HCT116 (cell line): ENCODE measurements around the gene ACOXL. TPM values are rescaled to one million over a fixed set of nuclear protein-coding genes. Genes with fewer than 3 reads are reported as not detected.

Experiments
- ATAC-seq: fragments of 200-7000 bp; cut with Tn5 transposase; 2 replicates; pipeline ENCODE4 v1.9.1; 2020; ENCODE audit warnings: mild to moderate bottlenecking, moderate library complexity
- BruUV-seq: library from RNA; stranded (reverse); fragments of 400-500 nt; replicated peaks from 2 replicates; lab custom pipeline; 2021; lab: Mats Ljungman, UMichigan
- CTCF ChIA-PET: fragments of 300-600 bp; sonication (Branson Sonifier 250); formaldehyde crosslinking; loops from one replicate; lab custom pipeline; 2021; ENCODE audit warnings: antibody characterized with exemption; lab: Charles Lee
- POLR2A ChIA-PET: fragments of 300-600, 350-600 bp; sonication (Branson Sonifier 250); formaldehyde crosslinking; loops from one replicate; lab custom pipeline; 2021; ENCODE audit warnings: antibody characterized with exemption; lab: Charles Lee
- RAD21 ChIA-PET, 2 experiments: fragments of 300-600 bp; sonication (Branson Sonifier 250); formaldehyde crosslinking; loops; one replicate each; lab custom pipeline; 2023; ENCODE audit warnings: low total read pairs in 2 of 2; ENCODE audit not compliant: uncharacterized antibody in 2 of 2, unreplicated experiment in 2 of 2, low non-redundant PET in 1 of 2; lab: Charles Lee
- DNase-seq: peaks from one replicate; pipeline ENCODE4 v3.0.0-alpha.2; 2010; ENCODE audit warnings: low read depth, low spot score
- H2AFZ ChIP-seq: fragments of 200-600 bp; shearing (Covaris generic), sonication (generic); 2 replicates; pipeline ENCODE4 v1.6.1; 2017; ENCODE audit warnings: low read depth, mixed run types, mixed read lengths, antibody characterized with exemption, low read length; ENCODE audit not compliant: poor library complexity, severe bottlenecking
- H3K27ac ChIP-seq: 2 replicates; pipeline ENCODE4 v1.5.1; 2012; ENCODE audit warnings: low read depth, low read length
- H3K27me3 ChIP-seq: fragments of 200-600 bp; sonication (generic); 2 replicates; pipeline ENCODE4 v1.6.1; 2016; ENCODE audit warnings: mixed run types, low read length, mixed read lengths; ENCODE audit not compliant: insufficient read depth
- H3K36me3 ChIP-seq, 2 experiments: fragments of 200-500 bp in 1 of 2; fragments of 200-600 bp in 1 of 2; sonication (Bioruptor generic) in 1 of 2; sonication (generic) in 1 of 2; 2 replicates each; pipeline versions ENCODE4 v1.5.1 to v1.6.1; 2014 to 2016; ENCODE audit warnings: low read length in 2 of 2, inconsistent platforms in 1 of 2, mixed read lengths in 1 of 2, mixed run types in 1 of 2; ENCODE audit not compliant: insufficient read depth in 2 of 2, control insufficient read depth in 1 of 2
- H3K4me1 ChIP-seq, 2 experiments: fragments of 200-600 bp in 1 of 2; sonication (generic) in 1 of 2; 2 replicates each; pipeline versions ENCODE4 v1.5.1 to v1.6.1; 2012 to 2017; ENCODE audit warnings: low read length in 2 of 2, inconsistent platforms in 1 of 2, mild to moderate bottlenecking in 1 of 2, mixed read lengths in 1 of 2, mixed run types in 1 of 2, moderate library complexity in 1 of 2; ENCODE audit not compliant: insufficient read depth in 2 of 2, control insufficient read depth in 1 of 2
- H3K4me2 ChIP-seq: fragments of 200-600 bp; sonication (generic); 2 replicates; pipeline ENCODE4 v1.6.1; 2017; ENCODE audit warnings: mixed run types, low read length, mixed read lengths
- H3K4me3 ChIP-seq, 2 experiments: fragments of 200-600 bp in 1 of 2; sonication (generic) in 1 of 2; replicated peaks in 1 of 2; 2 replicates each; pipeline ENCODE4 v1.5.1; 2011 to 2016; ENCODE audit warnings: low read length in 2 of 2, control low read depth in 1 of 2, low read depth in 1 of 2, mild to moderate bottlenecking in 1 of 2, mixed read lengths in 1 of 2, mixed run types in 1 of 2
- H3K79me2 ChIP-seq: fragments of 200-600 bp; sonication (generic); 2 replicates; pipeline ENCODE4 v1.6.1; 2017; ENCODE audit warnings: mild to moderate bottlenecking, mixed run types, low read length, moderate library complexity, mixed read lengths; ENCODE audit not compliant: insufficient read depth
- H3K9ac ChIP-seq: fragments of 200-600 bp; sonication (generic); 2 replicates; pipeline ENCODE4 v1.6.1; 2016; ENCODE audit warnings: low read length, mixed read lengths
- H3K9me2 ChIP-seq: fragments of 200-600 bp; sonication (generic), shearing (Covaris generic); 2 replicates; pipeline ENCODE4 v1.6.1; 2017; ENCODE audit warnings: mixed run types, mild to moderate bottlenecking, moderate library complexity; ENCODE audit not compliant: insufficient read depth
- H3K9me3 ChIP-seq, 2 experiments: fragments of 200-500 bp in 1 of 2; fragments of 200-600 bp in 1 of 2; sonication (Bioruptor generic) in 1 of 2; sonication (generic) in 1 of 2; 2 replicates each; pipeline ENCODE4 v1.6.1; 2014 to 2017; ENCODE audit warnings: low read length in 2 of 2, mixed read lengths in 2 of 2, inconsistent platforms in 1 of 2, low read depth in 1 of 2, mild to moderate bottlenecking in 1 of 2, mixed run types in 1 of 2, moderate library complexity in 1 of 2; ENCODE audit not compliant: control insufficient read depth in 1 of 2, insufficient read depth in 1 of 2
- H4K20me1 ChIP-seq: fragments of 200-600 bp; sonication (generic), shearing (Covaris generic); 2 replicates; pipeline ENCODE4 v1.6.1; 2017; ENCODE audit warnings: mixed run types, mild to moderate bottlenecking, moderate library complexity; ENCODE audit not compliant: insufficient read depth
- CBX3 ChIP-seq: IDR thresholded peaks from 2 replicates; pipeline ENCODE4 v1.6.1; 2012; ENCODE audit warnings: low read depth
- CEBPB ChIP-seq: IDR thresholded peaks from 2 replicates; pipeline ENCODE4 v1.6.1; 2012; ENCODE audit warnings: low read depth
- CTCF ChIP-seq, 3 experiments: fragments of 200-600 bp in 1 of 3; sonication (generic) in 1 of 3; IDR thresholded peaks in 2 of 3; conservative IDR thresholded peaks in 1 of 3; 2 replicates each; pipeline ENCODE4 v1.5.1; 2012 to 2017; ENCODE audit warnings: low read depth in 2 of 3, low read length in 2 of 3, antibody characterized with exemption in 1 of 3, borderline replicate concordance in 1 of 3, control low read depth in 1 of 3, mild to moderate bottlenecking in 1 of 3, mixed read lengths in 1 of 3, mixed run types in 1 of 3, moderate library complexity in 1 of 3; ENCODE audit not compliant: insufficient read depth in 1 of 3
- ELF1 ChIP-seq: IDR thresholded peaks from 2 replicates; pipeline ENCODE4 v1.6.1; 2012; ENCODE audit warnings: low read depth, borderline replicate concordance
- EZH2 ChIP-seq: fragments of 200-600 bp; sonication (generic); IDR thresholded peaks from 2 replicates; pipeline ENCODE4 v1.6.1; 2017; ENCODE audit warnings: antibody characterized with exemption, mixed run types
- EZH2phosphoT487 ChIP-seq: fragments of 200-600 bp; IDR thresholded peaks from 2 replicates; pipeline ENCODE4 v1.6.1; 2018; ENCODE audit warnings: antibody characterized with exemption, borderline replicate concordance
- JUND ChIP-seq: IDR thresholded peaks from 2 replicates; pipeline ENCODE4 v1.6.1; 2012
- MAX ChIP-seq: IDR thresholded peaks from 2 replicates; pipeline ENCODE4 v1.6.1; 2012
- POLR2A ChIP-seq: IDR thresholded peaks from 2 replicates; pipeline ENCODE4 v1.7.0; 2011; ENCODE audit warnings: borderline replicate concordance; ENCODE audit not compliant: insufficient read depth, insufficient read length; ENCODE audit errors: extremely low read depth
- SRF ChIP-seq: IDR thresholded peaks from 2 replicates; pipeline ENCODE4 v1.6.1; 2012; ENCODE audit warnings: low read depth
- TCF7L2 ChIP-seq: IDR thresholded peaks from 2 replicates; pipeline ENCODE4 v1.7.0; 2011; ENCODE audit warnings: borderline replicate concordance, inconsistent platforms; ENCODE audit not compliant: insufficient read depth, insufficient read length; ENCODE audit errors: extremely low read depth
- YY1 ChIP-seq: IDR thresholded peaks from 2 replicates; pipeline ENCODE4 v1.6.1; 2011; ENCODE audit warnings: low read length, low read depth, moderate library complexity, mild to moderate bottlenecking; ENCODE audit not compliant: insufficient replicate concordance; ENCODE audit errors: extremely low read depth
- ZBTB33 ChIP-seq: IDR thresholded peaks from 2 replicates; pipeline ENCODE4 v1.6.1; 2011; ENCODE audit warnings: mild to moderate bottlenecking, low read length, moderate library complexity; ENCODE audit not compliant: insufficient replicate concordance; ENCODE audit errors: extremely low read depth
- ZNF274 ChIP-seq: fragments of 200-500 bp; sonication (Bioruptor generic); IDR thresholded peaks from 2 replicates; pipeline ENCODE4 v1.6.1; 2014; ENCODE audit warnings: mild to moderate bottlenecking, low read depth, low read length, inconsistent platforms
- intact Hi-C: fragments of 100-400 bp; cut with micrococcal nuclease; formaldehyde crosslinking; loops from 2 replicates; pipeline ENCODE4 v1.10.0; 2022
- total RNA-seq: library from RNA; stranded (reverse); gene quantifications from one replicate; pipeline ENCODE4 v1.2.1, GENCODE V29; 2021; ENCODE audit not compliant: unreplicated experiment
- TF ChIP-seq, protein P1 (sequence below): IDR thresholded peaks from 2 replicates; pipeline ENCODE4 v1.6.1; 2012; ENCODE audit warnings: low read depth

The ACOXL gene
- total RNA-seq, 1 experiment from 2014 or later: 5.5 TPM

GRCh38 chr2:110969696-110970095 lies 237.3 kb downstream of the ACOXL start:
- Histone ChIP-seq H3K36me3 (no peaks in the 10 kb centered on the region), H3K27ac (no peak overlapping the region), H3K4me2 (no peak overlapping the region), H3K9me2 (no peaks in the 10 kb centered on the region), H3K4me3 (no peak overlapping the region), H4K20me1 (no peaks in the 10 kb centered on the region), H3K9ac (no peak overlapping the region), H3K9me3 (no peaks in the 10 kb centered on the region; a peak in 1 of 4 replicates), H3K27me3 (no peaks in the 10 kb centered on the region), H3K79me2 (no peaks in the 10 kb centered on the region), H3K4me1 (no peaks in the 10 kb centered on the region), H2AFZ (no peak overlapping the region)
- ATAC-seq (no peak), DNase-seq (no peak)
- TF ChIP-seq TCF7L2 (no peak), JUND (no peak), ZNF274 (no peak), ELF1 (no peak), CBX3 (no peak), SRF (no peak), CTCF (IDR thresholded peaks at IDR 0.05 in 2 of 3, conservative IDR thresholded peaks at IDR 0.05 in 1 of 3; ENCODE audit: borderline replicate concordance in 1 of 3, insufficient read depth in 1 of 3, low read depth in 2 of 3, low read length in 2 of 3) (no peak), MAX (no peak), EZH2 (no peak), YY1 (no peak), ZBTB33 (no peak), CEBPB (no peak), EZH2phosphoT487 (no peak), POLR2A (no peak)
- TF ChIP-seq, protein P1, sequence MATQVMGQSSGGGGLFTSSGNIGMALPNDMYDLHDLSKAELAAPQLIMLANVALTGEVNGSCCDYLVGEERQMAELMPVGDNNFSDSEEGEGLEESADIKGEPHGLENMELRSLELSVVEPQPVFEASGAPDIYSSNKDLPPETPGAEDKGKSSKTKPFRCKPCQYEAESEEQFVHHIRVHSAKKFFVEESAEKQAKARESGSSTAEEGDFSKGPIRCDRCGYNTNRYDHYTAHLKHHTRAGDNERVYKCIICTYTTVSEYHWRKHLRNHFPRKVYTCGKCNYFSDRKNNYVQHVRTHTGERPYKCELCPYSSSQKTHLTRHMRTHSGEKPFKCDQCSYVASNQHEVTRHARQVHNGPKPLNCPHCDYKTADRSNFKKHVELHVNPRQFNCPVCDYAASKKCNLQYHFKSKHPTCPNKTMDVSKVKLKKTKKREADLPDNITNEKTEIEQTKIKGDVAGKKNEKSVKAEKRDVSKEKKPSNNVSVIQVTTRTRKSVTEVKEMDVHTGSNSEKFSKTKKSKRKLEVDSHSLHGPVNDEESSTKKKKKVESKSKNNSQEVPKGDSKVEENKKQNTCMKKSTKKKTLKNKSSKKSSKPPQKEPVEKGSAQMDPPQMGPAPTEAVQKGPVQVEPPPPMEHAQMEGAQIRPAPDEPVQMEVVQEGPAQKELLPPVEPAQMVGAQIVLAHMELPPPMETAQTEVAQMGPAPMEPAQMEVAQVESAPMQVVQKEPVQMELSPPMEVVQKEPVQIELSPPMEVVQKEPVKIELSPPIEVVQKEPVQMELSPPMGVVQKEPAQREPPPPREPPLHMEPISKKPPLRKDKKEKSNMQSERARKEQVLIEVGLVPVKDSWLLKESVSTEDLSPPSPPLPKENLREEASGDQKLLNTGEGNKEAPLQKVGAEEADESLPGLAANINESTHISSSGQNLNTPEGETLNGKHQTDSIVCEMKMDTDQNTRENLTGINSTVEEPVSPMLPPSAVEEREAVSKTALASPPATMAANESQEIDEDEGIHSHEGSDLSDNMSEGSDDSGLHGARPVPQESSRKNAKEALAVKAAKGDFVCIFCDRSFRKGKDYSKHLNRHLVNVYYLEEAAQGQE: no peak
- intact Hi-C loops: no loop called here
- POLR2A ChIA-PET: no interaction called here
- no TSS peak for BruUV-seq
- RAD21 ChIA-PET: no interaction called here
- CTCF ChIA-PET: no interaction called here
